Measurements from ENCODE around the gene LMNB1.
"Not testable (repeated sequence)": the region's sequence is repeated elsewhere in the genome, so short reads cannot be mapped to it uniquely, and the experiment has no call there.

Gene LMNB1, protein sequence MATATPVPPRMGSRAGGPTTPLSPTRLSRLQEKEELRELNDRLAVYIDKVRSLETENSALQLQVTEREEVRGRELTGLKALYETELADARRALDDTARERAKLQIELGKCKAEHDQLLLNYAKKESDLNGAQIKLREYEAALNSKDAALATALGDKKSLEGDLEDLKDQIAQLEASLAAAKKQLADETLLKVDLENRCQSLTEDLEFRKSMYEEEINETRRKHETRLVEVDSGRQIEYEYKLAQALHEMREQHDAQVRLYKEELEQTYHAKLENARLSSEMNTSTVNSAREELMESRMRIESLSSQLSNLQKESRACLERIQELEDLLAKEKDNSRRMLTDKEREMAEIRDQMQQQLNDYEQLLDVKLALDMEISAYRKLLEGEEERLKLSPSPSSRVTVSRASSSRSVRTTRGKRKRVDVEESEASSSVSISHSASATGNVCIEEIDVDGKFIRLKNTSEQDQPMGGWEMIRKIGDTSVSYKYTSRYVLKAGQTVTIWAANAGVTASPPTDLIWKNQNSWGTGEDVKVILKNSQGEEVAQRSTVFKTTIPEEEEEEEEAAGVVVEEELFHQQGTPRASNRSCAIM

DNA sequence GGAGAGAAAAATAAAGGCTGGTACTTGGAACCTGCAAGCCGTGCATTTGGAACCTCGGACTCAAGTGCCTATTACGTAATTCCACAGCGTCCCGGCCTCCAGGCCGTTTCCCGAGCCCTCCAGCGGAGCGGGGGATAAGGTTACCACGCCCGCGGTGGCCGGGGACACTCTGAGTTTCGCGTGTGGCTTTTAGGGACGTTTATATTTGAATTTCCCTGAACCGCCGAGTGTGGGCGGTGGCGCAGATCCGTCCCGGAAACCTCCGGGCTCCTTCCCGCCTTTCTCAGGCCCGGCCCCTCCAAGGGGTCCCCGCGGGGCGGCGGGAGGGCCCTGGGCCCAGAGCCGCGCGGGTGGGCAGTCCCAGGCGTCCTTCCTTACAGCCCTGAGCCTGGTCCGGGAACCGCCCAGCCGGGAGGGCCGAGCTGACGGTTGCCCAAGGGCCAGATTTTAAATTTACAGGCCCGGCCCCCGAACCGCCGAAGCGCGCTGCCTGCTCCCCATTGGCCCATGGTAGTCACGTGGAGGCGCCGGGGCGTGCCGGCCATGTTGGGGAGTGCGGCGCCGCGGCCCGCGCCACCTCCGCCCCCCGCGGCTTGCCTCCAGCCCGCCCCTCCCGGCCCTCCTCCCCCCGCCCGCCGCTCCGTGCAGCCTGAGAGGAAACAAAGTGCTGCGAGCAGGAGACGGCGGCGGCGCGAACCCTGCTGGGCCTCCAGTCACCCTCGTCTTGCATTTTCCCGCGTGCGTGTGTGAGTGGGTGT, at the start of gene LMNB1:
Gene LMNB1 (plus strand): TSS at position 638 of the 758 bp plus-strand sequence. CDS start 373 bp downstream, outside the sequence.
- peak; percentile 62; the same call in 1 of the 2 replicates for TF ChIP-seq Cebpa-rat (IDR thresholded peaks at IDR 0.05)

DNA sequence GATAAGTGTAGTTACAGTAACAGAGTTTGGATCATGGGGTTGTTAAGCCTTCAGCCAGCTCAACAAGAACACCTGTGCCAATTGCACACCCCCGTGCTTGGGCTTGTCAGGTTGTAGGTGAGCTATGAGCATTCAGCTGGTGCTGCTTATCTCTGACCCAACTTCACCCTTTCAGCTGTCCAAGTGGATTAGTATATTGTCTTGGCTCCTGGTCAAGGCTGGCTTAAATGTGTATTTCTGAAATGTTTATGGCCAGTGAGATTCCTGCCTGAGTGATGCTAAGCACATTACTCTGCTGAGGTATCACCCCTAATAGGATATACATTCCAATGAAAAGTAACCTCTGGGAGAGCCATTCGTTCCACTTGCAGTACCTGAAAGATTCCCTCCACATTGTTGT, 44.2 kb upstream of the LMNB1 start:
- H3K27me3 ChIP-seq: no peaks in the 10 kb centered on the region
- no peaks in the 10 kb centered on the region for H3K36me3 ChIP-seq
- H3K4me2 ChIP-seq: no peak overlapping the region
- no peaks in the 10 kb centered on the region for H4K20me1 ChIP-seq
- H3K27ac ChIP-seq: no peak overlapping the region
- TF ChIP-seq Cebpa-rat (IDR thresholded peaks at IDR 0.05): no peak
- H3K4me3 ChIP-seq: no peak overlapping the region
- H3K4me1 ChIP-seq: peaks cover 23% of the 10 kb centered on the region
- H3K9me3 ChIP-seq: no peaks in the 10 kb centered on the region
- H3K9ac ChIP-seq: no peak overlapping the region

More for the DNA sequence above, at the start of gene LMNB1:
- Histone ChIP-seq H3K4me1 (peaks cover 35% of the 10 kb centered on the region), H3K9ac (peak within 1 kb of the TSS; percentile 100), H3K4me2 (peak within 1 kb of the TSS; percentile 93), H3K27ac (peak within 1 kb of the TSS; percentile 100), H4K20me1 (peaks cover 33% of the 10 kb centered on the region), H3K9me3 (no peaks in the 10 kb centered on the region), H3K27me3 (no peaks in the 10 kb centered on the region), H3K36me3 (peaks cover 11% of the 10 kb centered on the region), H3K4me3 (peak within 1 kb of the TSS; percentile 99)

DNA sequence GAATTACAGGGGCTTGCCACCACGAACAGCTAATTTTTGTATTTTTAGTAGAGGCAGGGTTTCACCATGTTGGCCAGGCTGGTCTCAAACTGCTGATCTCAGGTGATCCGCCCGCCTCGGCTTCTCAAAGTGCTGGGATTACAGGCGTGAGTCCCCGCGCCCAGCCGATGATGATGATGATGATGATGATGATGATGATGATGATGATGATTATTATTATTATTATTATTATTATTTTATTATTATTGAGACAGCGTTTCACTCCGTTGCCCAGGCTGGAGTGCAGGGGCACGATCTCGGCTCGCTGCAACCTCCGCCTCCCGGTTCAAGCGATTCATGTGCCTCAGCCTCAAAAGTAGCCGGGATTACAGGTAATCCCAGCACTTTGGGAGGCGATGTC, 42.4 kb upstream of the LMNB1 start:
- H3K4me3 ChIP-seq, H3K9me3 ChIP-seq, H4K20me1 ChIP-seq, H3K9ac ChIP-seq, H3K4me2 ChIP-seq, H3K27ac ChIP-seq, H3K27me3 ChIP-seq, H3K36me3 ChIP-seq: not testable (repeated sequence)
- peaks cover 23% of the 10 kb centered on the region for H3K4me1 ChIP-seq

DNA sequence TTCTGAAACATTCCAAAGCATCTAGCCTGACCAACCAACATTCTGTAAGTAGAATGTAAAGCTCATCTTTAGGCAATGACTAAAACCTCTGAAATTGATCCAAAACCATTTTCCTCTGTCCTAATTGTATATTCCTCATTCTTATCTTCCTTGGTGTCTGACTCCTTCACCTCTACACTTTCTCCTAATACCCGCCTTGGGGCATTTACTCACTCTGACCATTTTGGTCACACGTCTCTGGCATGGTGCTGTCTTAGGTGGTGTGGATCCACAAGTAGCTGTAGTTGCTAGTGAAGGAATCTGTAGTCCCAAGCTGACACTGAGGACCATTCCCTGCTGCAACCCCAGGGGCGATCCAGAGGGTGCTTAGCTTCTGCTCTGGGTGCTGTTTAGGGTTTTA, 40.8 kb upstream of the LMNB1 start:
- Histone ChIP-seq H4K20me1 (no peaks in the 10 kb centered on the region), H3K27ac (no peak overlapping the region), H3K9ac (no peak overlapping the region), H3K4me3 (no peak overlapping the region), H3K9me3 (no peaks in the 10 kb centered on the region), H3K4me1 (peaks cover 10% of the 10 kb centered on the region), H3K4me2 (no peak overlapping the region), H3K27me3 (no peaks in the 10 kb centered on the region), H3K36me3 (no peaks in the 10 kb centered on the region)
- no peak for TF ChIP-seq Cebpa-rat (IDR thresholded peaks at IDR 0.05)

DNA sequence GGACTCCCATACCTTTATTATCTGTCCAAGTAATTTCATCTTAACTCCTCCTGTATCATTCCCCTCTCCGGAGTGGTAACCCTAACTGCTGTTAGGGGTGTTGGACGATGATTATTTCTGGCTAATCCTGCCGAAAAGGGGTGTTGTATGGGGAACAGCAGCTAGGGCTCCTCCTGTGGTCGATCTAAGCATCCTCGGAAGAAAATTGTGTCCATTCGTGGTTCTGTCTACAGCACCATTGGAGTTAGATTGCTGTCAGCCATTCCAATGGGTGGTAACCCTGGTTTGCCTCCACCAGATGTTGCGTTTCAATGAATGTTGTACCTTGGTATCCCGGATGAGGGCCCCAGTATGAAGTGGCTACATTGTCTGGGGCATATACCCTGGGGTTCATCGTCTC, 35.6 kb upstream of the LMNB1 start:
- Histone ChIP-seq H3K27ac (no peak overlapping the region), H3K9ac (no peak overlapping the region), H3K4me1 (no peaks in the 10 kb centered on the region), H3K4me2 (no peak overlapping the region), H3K36me3 (no peaks in the 10 kb centered on the region), H3K4me3 (no peak overlapping the region), H3K9me3 (no peaks in the 10 kb centered on the region), H4K20me1 (no peaks in the 10 kb centered on the region), H3K27me3 (no peaks in the 10 kb centered on the region)
- no peak for TF ChIP-seq Cebpa-rat (IDR thresholded peaks at IDR 0.05)

DNA sequence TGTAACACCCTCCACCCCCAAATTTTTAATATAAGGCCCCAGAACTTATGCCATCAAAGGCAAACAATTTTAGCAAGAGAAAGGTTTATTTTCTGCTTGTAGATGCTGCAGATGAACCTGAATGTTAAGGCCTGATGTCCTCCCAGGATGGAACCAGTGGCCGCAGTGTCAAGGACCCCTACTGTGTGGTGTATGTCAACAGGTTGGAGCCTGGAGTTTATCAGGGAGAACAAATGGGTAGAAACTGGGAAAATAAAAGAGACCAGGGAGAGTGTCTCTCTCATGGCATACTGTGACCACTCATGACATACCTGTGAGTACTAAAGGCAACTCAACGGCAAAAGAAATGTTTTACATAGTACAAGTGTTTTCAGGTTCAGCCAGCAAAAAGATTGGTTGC, 34.5 kb upstream of the LMNB1 start:
- Histone ChIP-seq H3K4me3 (no peak overlapping the region), H3K9ac (no peak overlapping the region), H4K20me1 (no peaks in the 10 kb centered on the region), H3K9me3 (no peaks in the 10 kb centered on the region), H3K4me1 (peaks cover 8% of the 10 kb centered on the region; the same call in 1 of the 2 replicates), H3K4me2 (no peak overlapping the region), H3K27me3 (no peaks in the 10 kb centered on the region), H3K36me3 (no peaks in the 10 kb centered on the region), H3K27ac (no peak overlapping the region)
- no peak for TF ChIP-seq Cebpa-rat (IDR thresholded peaks at IDR 0.05)

DNA sequence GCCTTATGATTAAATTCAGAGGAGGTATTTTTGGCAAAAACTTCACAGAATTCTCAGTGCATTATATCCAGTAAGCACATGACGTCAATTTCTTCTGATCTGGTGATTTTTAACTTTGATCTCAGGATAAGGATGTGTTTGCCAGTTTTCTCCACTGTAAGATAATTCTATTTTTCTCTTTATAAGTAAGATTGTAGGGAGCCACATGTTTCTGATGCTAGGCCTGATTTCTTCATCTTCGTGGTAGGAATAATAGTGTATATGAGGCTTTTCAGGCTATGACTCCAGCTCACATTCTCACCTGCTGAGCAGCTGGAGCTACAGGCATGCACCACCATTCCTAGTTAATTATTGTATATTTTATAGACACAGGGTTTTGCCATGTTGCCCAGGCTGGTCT, 32.1 kb upstream of the LMNB1 start:
- H3K36me3 ChIP-seq: no peaks in the 10 kb centered on the region
- H3K4me1 ChIP-seq: peaks cover 25% of the 10 kb centered on the region
- H3K27ac ChIP-seq: no peak overlapping the region
- H3K4me3 ChIP-seq: no peak overlapping the region
- H3K27me3 ChIP-seq: no peaks in the 10 kb centered on the region
- 0 out of 2 replicates have a peak, but pooled peaks cover under 1% of the 10 kb centered on the region for H3K9me3 ChIP-seq
- TF ChIP-seq Cebpa-rat (IDR thresholded peaks at IDR 0.05): no peak
- no peak overlapping the region for H3K4me2 ChIP-seq
- no peak overlapping the region for H3K9ac ChIP-seq
- H4K20me1 ChIP-seq: no peaks in the 10 kb centered on the region

DNA sequence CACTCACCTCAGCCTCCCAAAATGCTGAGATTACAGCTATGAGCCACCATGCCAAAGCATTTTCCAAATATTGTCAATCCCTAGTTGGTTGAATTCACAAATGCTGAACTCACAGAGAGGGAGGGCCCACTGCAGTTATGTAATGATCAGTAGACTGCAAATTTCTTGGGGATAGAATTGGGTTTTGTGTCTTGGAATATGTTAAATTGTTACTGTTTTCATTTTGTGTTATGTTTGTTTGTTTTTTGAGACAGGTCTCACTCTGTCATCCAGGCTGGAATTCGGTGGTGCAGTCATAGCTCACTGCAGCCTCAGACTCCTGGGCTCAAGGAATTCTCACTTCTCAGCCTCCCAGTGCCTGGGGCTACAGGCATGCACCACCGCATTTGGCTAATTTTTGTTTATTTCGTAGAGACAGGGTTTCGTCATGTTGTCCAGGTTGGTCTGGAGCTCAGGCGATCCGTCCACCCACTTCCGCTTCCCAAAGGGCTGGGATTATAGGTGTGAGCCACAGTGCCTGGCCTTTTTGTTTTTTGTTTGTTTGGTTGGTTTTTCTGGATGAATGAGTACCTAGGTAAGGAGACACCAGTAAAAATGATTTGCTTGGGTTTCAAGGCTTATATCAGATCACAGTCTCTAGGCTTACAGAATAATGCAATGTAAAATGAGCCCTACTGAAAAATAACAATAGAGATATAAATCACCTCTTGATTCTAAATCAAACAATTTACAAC, 31.5 kb upstream of the LMNB1 start:
- no peak overlapping the region for H3K4me2 ChIP-seq
- H3K36me3 ChIP-seq: no peaks in the 10 kb centered on the region
- no peak overlapping the region for H3K27ac ChIP-seq
- peaks cover 25% of the 10 kb centered on the region for H3K4me1 ChIP-seq
- no peaks in the 10 kb centered on the region for H4K20me1 ChIP-seq
- no peak for TF ChIP-seq Cebpa-rat (IDR thresholded peaks at IDR 0.05)
- H3K9ac ChIP-seq: no peak overlapping the region
- H3K9me3 ChIP-seq: 0 out of 2 replicates have a peak, but pooled peaks cover 3% of the 10 kb centered on the region
- no peaks in the 10 kb centered on the region for H3K27me3 ChIP-seq
- no peak overlapping the region for H3K4me3 ChIP-seq

DNA sequence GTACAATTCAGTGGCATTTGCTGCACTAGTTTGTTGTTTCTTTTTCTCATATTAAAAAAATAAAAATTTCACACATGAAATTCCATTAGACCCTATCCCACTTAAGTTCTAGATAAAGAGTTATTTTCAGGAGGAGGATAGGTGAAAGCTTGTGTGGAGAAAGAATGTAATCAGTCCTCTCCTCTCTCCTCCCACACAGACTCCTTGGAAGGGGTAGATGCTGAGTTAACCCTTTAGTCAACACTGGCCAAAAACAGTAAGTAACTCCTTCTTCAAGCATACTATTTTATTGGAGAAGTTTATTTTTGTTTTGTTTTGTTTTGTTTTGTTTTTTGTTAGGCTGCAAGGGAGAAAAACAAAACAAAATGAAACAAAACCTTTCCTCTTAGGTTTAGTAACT, 30.6 kb upstream of the LMNB1 start:
- 0 out of 2 replicates have a peak, but pooled peaks cover 3% of the 10 kb centered on the region for H3K9me3 ChIP-seq
- no peak for TF ChIP-seq Cebpa-rat (IDR thresholded peaks at IDR 0.05)
- H3K27me3 ChIP-seq: no peaks in the 10 kb centered on the region
- H3K9ac ChIP-seq: no peak overlapping the region
- H3K4me1 ChIP-seq: peaks cover 25% of the 10 kb centered on the region
- H3K4me2 ChIP-seq: no peak overlapping the region
- H3K4me3 ChIP-seq: no peak overlapping the region
- H3K27ac ChIP-seq: no peak overlapping the region
- H3K36me3 ChIP-seq: no peaks in the 10 kb centered on the region
- H4K20me1 ChIP-seq: no peaks in the 10 kb centered on the region

Measured in BLaER1 (cell line).